GM18867 (cell line): ENCODE results near the gene MLH1.
"Not testable (repeated sequence)": the region's sequence is repeated elsewhere in the genome, so short reads cannot be mapped to it uniquely, and the experiment has no call there.

Experiments
- ATAC-seq: cut with Tn5 transposase; IDR thresholded peaks from one replicate; pipeline ENCODE4 v1.9.1; 2021; ENCODE audit warnings: mild to moderate bottlenecking, moderate library complexity; ENCODE audit not compliant: unreplicated experiment

The MLH1 gene

GRCh38 chr3:37032961-37033360 is 39.6 kb downstream of the MLH1 start:
- no peak for ATAC-seq

DNA sequence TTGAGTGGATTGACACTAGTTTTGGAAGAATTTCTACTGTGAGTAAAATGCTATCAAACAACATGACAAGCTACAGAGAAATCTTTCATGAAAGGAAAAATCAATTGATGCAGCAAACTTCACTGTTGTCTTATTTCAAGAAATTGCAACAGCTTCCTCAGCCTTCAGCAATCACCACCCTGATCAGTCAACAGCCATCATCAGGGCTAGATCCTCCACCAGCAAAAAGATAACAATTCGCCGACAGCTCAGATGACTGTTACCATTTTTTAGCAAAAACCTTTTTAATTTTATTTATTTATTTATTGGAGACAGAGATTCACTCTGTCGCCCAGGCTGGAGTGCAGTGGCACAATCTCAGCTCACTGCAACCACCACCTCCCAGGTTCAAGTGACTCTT is 44.0 kb downstream of the MLH1 start:
- no peak for ATAC-seq

DNA sequence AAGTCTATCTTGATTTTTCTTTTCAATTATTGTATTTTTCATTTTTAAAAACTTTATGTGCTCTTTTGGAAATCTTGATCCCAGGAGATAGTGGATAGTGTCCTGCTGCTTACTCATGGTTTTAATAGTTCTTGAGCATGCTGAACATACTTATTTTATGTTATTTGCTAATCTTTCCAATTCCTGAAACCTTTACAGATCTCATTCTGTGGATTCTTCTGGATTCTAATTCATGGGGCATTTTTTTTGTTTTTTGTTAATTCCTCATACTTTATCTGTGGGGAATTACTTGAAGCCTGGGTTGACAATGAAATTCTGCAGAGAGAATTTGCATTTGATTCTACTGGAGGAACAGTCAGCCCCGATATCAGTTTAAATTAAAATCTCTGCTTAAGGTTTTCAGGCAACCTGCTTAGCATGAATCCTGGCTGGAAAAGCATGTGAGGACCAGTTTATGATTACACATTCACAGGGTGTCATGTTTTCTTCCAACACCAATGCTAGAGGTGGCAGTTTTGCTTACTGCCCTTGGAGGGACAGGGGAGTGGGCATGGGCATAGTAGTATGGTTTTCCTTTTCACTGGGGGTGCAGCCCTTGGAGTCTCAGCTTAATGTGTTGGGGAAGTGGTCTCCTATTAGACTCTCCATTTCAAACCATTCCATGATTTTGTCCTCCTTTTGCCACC is 46.0 kb downstream of the MLH1 start:
- ATAC-seq: no peak

- ATAC-seq: no peak
These were observed 46.9 kb downstream of the MLH1 start for GRCh38 chr3:37040231-37040630.

DNA sequence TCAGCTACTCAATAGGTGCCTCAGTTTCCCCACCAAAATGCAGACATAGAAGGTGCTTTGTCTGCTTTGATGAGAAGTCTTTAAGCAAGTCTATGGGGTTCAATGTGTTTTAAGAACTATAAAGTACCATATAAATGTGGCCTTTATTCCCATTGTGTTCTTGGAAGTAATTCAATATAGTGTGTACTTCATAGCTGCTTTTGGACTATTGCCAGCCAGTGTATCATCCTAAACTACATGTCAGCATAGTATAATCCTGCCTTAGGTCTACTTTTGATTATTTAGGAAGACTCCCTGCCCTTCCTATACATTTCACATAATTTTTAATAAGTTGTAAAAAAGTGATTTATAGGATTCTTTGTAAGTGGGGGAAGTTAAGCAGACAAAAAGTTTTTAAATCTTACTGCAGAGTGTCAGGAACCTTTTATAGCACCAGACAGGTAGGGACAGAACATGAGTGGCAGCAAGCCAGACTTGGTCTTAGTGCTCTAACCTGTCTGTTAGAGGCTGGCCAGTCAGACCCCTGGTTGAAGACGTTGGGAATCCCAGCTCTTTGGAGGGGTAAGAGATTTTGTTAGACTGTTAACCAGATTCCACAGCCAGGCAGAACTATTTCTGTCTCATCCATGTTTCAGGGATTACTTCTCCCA is 48.4 kb downstream of the MLH1 start:
- no peak for ATAC-seq

- not testable (repeated sequence) for ATAC-seq
These were observed 49.4 kb downstream of the MLH1 start for GRCh38 chr3:37042712-37043111.

GRCh38 chr3:37050282-37050681 is 57.0 kb downstream of the MLH1 start:
- no peak for ATAC-seq

DNA sequence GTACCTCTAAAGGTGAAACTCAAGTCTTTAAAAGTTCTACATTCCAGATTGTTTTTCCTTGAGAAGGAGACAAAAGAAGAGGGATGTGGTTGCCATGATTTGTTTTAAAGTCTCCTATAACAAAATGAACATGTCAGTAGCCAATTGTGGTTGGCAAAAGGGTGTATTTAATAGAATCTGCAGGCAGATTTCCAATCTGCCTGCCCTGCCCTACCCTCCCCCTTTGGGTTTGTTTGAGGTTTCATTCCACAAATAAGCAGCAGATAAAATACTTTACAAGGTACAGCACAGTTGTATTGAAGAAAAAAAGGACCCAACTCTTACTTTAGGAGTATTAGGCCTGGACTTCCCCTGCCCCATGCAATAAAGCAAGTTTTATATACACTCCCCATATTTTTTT is 59.5 kb downstream of the MLH1 start:
- ATAC-seq: no peak

- no peak for ATAC-seq
These were observed 60.0 kb downstream of the MLH1 start for GRCh38 chr3:37053337-37053736.

DNA sequence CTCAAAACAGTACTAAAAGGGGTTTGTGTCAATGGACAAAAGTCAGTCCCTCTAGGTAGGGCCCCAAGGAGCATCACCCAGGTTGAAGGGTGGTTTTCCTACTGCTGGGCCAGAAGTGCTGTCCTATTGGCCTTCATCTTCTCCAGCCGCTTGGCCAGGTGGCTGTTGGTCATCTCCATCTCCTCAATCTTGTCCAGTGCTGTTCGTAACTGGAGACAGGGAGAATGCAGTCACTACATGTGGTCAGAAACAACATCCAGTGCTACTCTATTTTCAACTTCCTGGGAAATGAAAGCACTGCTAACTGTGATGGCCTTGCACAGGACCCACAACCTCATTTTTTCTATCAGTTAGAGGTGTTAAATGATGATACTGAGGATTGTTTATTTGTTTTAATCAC is 60.4 kb downstream of the MLH1 start:
- no peak for ATAC-seq

DNA sequence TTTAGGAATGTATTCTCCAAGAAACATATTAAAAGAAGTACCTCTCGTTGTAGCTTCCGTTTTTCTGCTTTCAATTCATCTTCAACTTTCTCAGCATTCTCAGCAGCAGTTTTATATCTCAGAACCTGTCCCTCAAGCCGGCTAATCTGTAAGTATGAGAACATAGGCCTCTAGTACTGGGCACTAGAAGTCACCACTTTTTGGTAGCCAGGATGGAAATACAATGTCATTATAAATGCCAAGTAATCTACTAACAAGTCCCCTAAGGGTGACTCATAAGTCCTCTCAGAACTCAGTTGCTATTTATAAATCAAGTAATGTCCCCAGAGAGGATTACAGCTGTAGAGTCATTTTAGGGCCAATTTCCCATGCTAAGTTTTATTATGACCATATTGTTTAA is 61.1 kb downstream of the MLH1 start:
- peak; percentile 78 for ATAC-seq

- not testable (repeated sequence) for ATAC-seq
These were observed 61.8 kb downstream of the MLH1 start for GRCh38 chr3:37055077-37055476.

DNA sequence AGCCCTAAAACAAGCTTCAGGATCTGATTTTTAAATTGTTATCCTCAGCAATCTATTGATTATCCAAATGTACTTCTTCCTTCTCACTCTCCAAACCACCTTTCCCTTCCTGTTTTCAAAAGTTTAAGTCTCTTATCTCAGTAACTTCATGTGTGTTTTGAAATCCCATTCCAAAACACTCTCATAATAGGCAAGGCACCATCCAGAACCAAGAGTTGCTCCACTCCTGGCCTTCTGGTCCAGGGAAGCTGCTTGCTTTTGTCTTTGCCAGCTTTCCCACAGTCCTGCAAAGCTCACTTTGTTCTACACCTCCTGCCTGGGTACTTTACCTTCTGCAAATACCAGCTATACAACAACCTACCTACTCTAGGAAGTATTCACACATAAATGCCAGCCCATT is 63.5 kb downstream of the MLH1 start:
- no peak for ATAC-seq

GRCh38 chr3:37058117-37058516 is 64.8 kb downstream of the MLH1 start:
- ATAC-seq: no peak

- no peak for ATAC-seq
These were observed 71.4 kb downstream of the MLH1 start for GRCh38 chr3:37064747-37065146.

DNA sequence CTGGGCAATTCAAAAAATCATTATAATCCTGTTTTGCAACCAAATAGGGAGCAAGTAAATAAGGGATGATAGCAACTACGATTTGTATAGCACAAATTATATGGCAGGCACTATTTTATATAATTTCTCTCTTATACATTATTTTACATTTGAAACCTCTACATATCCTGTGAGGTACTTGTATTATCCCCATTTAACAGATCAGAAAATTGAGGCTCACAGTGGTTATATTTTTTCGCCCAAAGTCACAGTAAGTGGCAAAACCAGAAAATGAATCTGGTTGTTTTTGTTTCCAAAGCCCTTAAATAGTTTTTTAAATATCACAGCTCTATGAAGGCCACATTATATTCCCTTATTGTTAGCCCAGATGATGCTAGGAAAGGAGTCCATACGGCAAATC is 74.3 kb downstream of the MLH1 start:
- no peak for ATAC-seq

- no peak for ATAC-seq
These were observed 74.7 kb downstream of the MLH1 start for GRCh38 chr3:37068031-37068430.

- no peak for ATAC-seq
These were observed 78.6 kb downstream of the MLH1 start for GRCh38 chr3:37071921-37072320.

- no peak for ATAC-seq
These were observed 79.6 kb downstream of the MLH1 start for GRCh38 chr3:37072892-37073291.

- ATAC-seq: no peak
These were observed 80.9 kb downstream of the MLH1 start for GRCh38 chr3:37074178-37074577.

GRCh38 chr3:37075955-37076354 is 82.6 kb downstream of the MLH1 start:
- ATAC-seq: no peak

GRCh38 chr3:37082317-37082716 is 89.0 kb downstream of the MLH1 start:
- ATAC-seq: no peak

DNA sequence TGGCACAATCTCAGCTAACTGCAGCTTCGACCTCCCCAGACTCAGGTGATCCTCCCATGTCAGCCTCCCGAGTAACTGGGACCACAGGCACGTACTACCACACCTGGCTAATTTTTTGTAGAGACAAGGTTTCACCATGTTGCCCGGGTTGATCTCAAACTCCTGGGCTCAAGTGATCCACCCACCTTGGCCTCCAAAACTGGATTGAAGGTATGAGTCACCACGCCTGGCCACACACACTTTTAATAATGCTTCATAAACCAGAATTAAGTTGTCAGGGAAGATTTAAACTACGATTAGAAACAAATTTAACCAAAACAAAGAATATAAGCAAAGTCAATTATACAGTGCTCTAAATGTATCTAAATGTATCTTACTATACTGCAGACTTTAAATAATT is 93.6 kb downstream of the MLH1 start:
- ATAC-seq: no peak
